Prostate gland (tissue), 2 donors: Measurements from ENCODE around the gene ARG1. TPM values are rescaled to one million over a fixed set of nuclear protein-coding genes. Genes with fewer than 3 reads are reported as not detected.

ENCODE experiments used
- DNase-seq: peaks from one replicate; pipeline ENCODE4 v3.0.0-alpha.2; 2019; ENCODE audit warnings: low spot score
- H3K27ac ChIP-seq, 2 donors: fragments of 200-600 bp; sonication (generic); 2 replicates each; pipeline ENCODE4 v1.5.1; 2017 to 2019
- H3K27me3 ChIP-seq: fragments of 200-600 bp; sonication (generic); replicated peaks from 2 replicates; pipeline ENCODE4 v1.5.1; 2019; ENCODE audit not compliant: insufficient read depth
- H3K36me3 ChIP-seq, 2 donors: fragments of 200-600 bp; sonication (generic); 1 replicate in 1 of 2; 2 replicates in 1 of 2; pipeline versions ENCODE4 v1.5.1 to v1.8.1; 2017 to 2019
- H3K4me1 ChIP-seq: fragments of 200-600 bp; sonication (generic); replicated peaks from 2 replicates; pipeline ENCODE4 v1.5.1; 2019
- H3K4me3 ChIP-seq, 2 donors: fragments of 200-600 bp; sonication (generic); 2 replicates each; pipeline ENCODE4 v1.5.1; 2017 to 2019
- H3K9me3 ChIP-seq: fragments of 200-600 bp; sonication (generic); 2 replicates; pipeline ENCODE4 v1.5.1; 2017
- POLR2A ChIP-seq: fragments of 450-650 bp; IDR thresholded peaks from one replicate; pipeline ENCODE4 v1.6.1; 2016; ENCODE audit warnings: antibody characterized with exemption, mild to moderate bottlenecking
- POLR2AphosphoS5 ChIP-seq: sonication (generic); formaldehyde crosslinking; IDR thresholded peaks from one replicate; pipeline ENCODE4 v1.6.1; 2017; ENCODE audit warnings: antibody characterized with exemption
- WGBS: methylation state at CpG from one replicate; pipeline ENCODE4 v1.1.5; 2018; 5-methylcytosine and 5-hydroxymethylcytosine counted together
- intact Hi-C: fragments of 100-400 bp; cut with DNase I; formaldehyde crosslinking; loops from one replicate; pipeline ENCODE4 v1.14.2; 2022
- total RNA-seq, 2 donors: library from RNA; depleted of rRNA; stranded (reverse); fragments of >200 nt; gene quantifications; one replicate each; pipeline ENCODE4 v1.1.0, GENCODE V29; 2016
- TF ChIP-seq, protein P1 (sequence below), 4 experiments: fragments of 200-600 bp in 2 of 4; fragments of 450-650 bp in 2 of 4; sonication (generic) in 2 of 4; IDR thresholded peaks; 1 replicate in 3 of 4; 2 replicates in 1 of 4; pipeline ENCODE4 v1.5.1; 2016 to 2019; ENCODE audit warnings: antibody characterized with exemption in 4 of 4, mild to moderate bottlenecking in 2 of 4, moderate library complexity in 2 of 4

ARG1 gene
- total RNA-seq, 2 donors from 2014 or later = 1.2 to 1.4 TPM

DNA sequence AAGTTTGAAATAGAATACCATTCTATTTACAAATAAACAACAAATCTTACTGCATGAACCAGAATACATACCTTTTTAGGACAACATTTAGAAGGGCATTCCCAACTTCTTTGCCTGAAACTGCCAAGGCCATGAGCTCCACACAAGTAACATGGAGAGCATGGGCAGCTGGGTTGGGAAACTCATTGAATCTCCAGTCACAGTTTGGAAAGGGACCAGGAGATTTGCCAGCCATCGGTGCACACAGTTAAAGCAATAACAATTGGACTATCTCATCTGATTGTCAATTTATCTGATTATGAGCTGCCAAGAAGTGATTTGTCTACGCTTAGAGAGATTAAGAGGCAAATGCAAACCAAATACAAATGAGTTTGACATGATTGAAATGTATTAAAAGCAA is 19.9 kb downstream of the ARG1 start:
- TF ChIP-seq POLR2AphosphoS5 = no peak
- no peaks in the 10 kb centered on the region for H3K4me1 ChIP-seq
- no peak for DNase-seq
- H3K27ac ChIP-seq = no peak overlapping the region
- H3K9me3 ChIP-seq = no peaks in the 10 kb centered on the region
- intact Hi-C loops = loop anchor here (10.0 kb wide), 1 partner anchor 708 kb away; no protein-coding TSS in a partner anchor
- no peak overlapping the region for H3K4me3 ChIP-seq
- H3K27me3 ChIP-seq = no peaks in the 10 kb centered on the region
- WGBS = 78% methylated on average over 2 of the region's 2 CpGs
- H3K36me3 ChIP-seq = peaks cover 5 to 11% of the 10 kb centered on the region in 2 donors

DNA sequence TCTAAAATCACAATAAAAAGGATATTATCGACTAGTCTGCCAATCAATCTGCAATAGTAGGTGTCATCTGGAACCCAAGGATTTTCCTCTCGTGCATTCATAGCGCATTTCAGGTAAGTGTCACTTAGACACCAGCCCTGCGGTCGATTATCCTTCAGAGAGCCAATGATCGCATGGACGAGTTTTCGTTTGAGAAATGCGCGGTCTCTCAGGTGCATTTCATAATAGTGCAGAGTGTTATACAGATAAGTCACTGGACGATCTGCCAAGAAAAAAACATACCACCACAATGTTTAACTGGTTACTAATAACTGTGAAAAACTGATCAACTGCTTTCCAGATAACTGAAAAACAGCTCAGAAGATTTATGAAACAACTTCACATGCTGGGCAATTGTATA is 21.0 kb downstream of the ARG1 start:
- WGBS = 96% methylated on average over 11 of the region's 11 CpGs
- H3K27ac ChIP-seq = no peak overlapping the region
- DNase-seq = no peak
- H3K4me3 ChIP-seq = no peak overlapping the region
- peaks cover 9 to 11% of the 10 kb centered on the region in 2 donors for H3K36me3 ChIP-seq
- TF ChIP-seq POLR2AphosphoS5 (no peak), POLR2A (no peak)
- TF ChIP-seq, protein P1, sequence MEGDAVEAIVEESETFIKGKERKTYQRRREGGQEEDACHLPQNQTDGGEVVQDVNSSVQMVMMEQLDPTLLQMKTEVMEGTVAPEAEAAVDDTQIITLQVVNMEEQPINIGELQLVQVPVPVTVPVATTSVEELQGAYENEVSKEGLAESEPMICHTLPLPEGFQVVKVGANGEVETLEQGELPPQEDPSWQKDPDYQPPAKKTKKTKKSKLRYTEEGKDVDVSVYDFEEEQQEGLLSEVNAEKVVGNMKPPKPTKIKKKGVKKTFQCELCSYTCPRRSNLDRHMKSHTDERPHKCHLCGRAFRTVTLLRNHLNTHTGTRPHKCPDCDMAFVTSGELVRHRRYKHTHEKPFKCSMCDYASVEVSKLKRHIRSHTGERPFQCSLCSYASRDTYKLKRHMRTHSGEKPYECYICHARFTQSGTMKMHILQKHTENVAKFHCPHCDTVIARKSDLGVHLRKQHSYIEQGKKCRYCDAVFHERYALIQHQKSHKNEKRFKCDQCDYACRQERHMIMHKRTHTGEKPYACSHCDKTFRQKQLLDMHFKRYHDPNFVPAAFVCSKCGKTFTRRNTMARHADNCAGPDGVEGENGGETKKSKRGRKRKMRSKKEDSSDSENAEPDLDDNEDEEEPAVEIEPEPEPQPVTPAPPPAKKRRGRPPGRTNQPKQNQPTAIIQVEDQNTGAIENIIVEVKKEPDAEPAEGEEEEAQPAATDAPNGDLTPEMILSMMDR (IDR thresholded peaks at IDR 0.05) = no peak
- H3K9me3 ChIP-seq = no peaks in the 10 kb centered on the region
- intact Hi-C loops = loop anchor here (10.0 kb wide), 1 partner anchor 709 kb away; no protein-coding TSS in a partner anchor
- H3K27me3 ChIP-seq = no peaks in the 10 kb centered on the region
- no peaks in the 10 kb centered on the region for H3K4me1 ChIP-seq

DNA sequence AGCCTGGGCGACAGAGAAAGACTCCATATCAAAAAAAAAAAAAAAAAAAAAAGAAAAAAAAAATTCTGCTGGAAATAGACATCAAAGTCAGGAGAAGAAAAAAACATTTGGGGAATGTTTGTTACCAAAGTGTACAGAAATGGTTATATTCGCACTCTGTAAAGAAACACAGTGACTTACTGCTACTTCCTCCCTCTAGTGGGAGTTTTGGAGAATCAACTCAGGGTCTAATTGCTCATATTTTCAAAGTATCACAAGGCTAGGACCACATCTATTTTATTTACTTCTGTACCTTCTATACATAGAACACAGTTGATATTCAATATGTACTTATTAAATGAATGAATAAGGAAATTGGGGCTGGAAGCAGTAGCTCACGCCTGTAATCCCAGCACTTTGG is 24.4 kb downstream of the ARG1 start:
- no peak for DNase-seq
- H3K4me3 ChIP-seq = no peak overlapping the region
- no peak overlapping the region for H3K27ac ChIP-seq
- 94% methylated on average over 3 of the region's 3 CpGs for WGBS
- intact Hi-C loops = loop anchor here (10.0 kb wide), 1 partner anchor 713 kb away; no protein-coding TSS in a partner anchor
- no peaks in the 10 kb centered on the region for H3K9me3 ChIP-seq
- no peaks in the 10 kb centered on the region for H3K4me1 ChIP-seq
- H3K27me3 ChIP-seq = no peaks in the 10 kb centered on the region
- H3K36me3 ChIP-seq = peaks cover 5 to 11% of the 10 kb centered on the region in 2 donors
- no peak for TF ChIP-seq POLR2AphosphoS5
- TF ChIP-seq, protein P1 (IDR thresholded peaks at IDR 0.05) = peak in 2 of 4 experiments; percentile 19 to 32

DNA sequence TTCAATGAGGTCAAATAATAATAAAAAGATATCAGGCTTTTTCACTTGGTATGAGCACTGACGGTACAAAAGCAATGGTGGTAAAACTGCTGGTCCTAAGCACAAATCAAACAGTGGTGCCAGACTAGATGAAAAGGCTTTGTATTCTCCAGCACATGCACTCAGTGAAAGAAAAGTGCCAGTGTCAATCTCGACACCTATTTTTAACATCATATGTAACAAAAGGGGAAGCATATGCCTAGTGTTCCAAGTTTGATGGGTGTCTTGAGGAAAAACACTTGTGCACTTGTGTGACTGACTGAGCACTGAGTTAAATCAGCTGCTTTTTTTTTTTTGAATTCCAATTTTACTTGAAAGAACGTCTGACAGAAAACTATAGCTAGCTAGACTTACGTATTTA is 27.7 kb downstream of the ARG1 start:
- no peak overlapping the region for H3K4me3 ChIP-seq
- H3K27ac ChIP-seq = no peak overlapping the region
- H3K4me1 ChIP-seq = no peaks in the 10 kb centered on the region
- H3K9me3 ChIP-seq = no peaks in the 10 kb centered on the region
- intact Hi-C loops = no loop called here
- WGBS = 82% methylated on average over 4 of the region's 4 CpGs
- no peaks in the 10 kb centered on the region for H3K27me3 ChIP-seq
- H3K36me3 ChIP-seq = peaks cover 5 to 8% of the 10 kb centered on the region in 2 donors
- no peak for DNase-seq
- TF ChIP-seq, protein P1 (IDR thresholded peaks at IDR 0.05) = no peak
- TF ChIP-seq POLR2AphosphoS5 (no peak), POLR2A (no peak)

DNA sequence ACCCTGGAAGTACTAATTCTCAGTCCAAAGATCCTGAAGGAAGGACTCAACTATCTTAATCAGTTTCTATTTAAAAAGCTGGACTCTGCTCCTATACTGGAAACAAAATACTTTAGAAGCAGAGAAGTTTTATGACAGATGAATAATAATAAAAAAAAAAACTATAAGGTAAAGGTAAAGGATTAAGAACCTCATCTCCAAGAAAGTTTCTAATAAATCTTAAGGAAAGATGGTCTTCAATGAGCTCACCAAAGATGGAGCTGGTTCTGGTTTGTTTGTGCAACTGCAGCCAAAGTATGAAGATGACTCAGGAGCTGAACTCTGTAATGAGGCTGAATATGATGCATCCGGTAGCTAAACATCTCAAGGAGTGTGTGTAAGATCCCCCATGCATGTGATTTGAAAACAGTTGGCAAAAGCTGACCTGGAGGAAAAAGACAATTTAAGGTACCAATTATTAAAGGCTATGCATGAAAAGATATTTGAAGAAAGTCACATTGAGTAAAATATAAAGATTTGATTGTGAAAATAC is 29.8 kb downstream of the ARG1 start:
- Histone ChIP-seq H3K9me3 (no peaks in the 10 kb centered on the region), H3K36me3 (peaks cover 5 to 8% of the 10 kb centered on the region in 2 donors), H3K4me1 (no peaks in the 10 kb centered on the region), H3K27me3 (no peaks in the 10 kb centered on the region), H3K27ac (no peak overlapping the region), H3K4me3 (no peak overlapping the region)
- no peak for DNase-seq
- whole genome bisulfite sequencing = 67% methylated on average over 1 of the region's 1 CpG
- intact Hi-C loops = no loop called here
- no peak for TF ChIP-seq POLR2AphosphoS5
- no peak for TF ChIP-seq POLR2A
- TF ChIP-seq, protein P1 (IDR thresholded peaks at IDR 0.05) = no peak
